Measurements from ENCODE around the gene PHC2.
A peak's percentile ranks its signal among the peaks of the same experiment; 100 is the strongest.

PHC2 gene

DNA sequence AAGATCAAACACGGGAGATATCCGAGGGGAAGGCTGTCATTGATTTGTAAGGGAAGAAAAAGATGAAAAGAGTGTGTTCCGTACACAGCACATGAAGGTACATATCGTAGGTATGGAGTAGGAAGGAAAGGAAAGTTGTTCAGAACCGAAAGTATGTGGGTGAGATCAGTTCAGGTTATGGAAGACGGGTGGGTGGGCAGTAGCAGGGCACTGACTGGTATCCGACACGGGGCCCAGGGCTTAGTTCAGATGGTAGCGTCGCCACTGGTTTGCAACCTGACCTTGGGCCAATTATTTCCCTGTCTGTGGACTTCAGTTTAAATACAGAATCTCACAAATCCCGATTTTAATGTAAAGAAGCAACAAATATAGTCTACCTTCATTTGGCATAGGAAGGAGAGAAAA is 82.2 kb downstream of the PHC2 start:
- DNase-seq, result no peak

DNA sequence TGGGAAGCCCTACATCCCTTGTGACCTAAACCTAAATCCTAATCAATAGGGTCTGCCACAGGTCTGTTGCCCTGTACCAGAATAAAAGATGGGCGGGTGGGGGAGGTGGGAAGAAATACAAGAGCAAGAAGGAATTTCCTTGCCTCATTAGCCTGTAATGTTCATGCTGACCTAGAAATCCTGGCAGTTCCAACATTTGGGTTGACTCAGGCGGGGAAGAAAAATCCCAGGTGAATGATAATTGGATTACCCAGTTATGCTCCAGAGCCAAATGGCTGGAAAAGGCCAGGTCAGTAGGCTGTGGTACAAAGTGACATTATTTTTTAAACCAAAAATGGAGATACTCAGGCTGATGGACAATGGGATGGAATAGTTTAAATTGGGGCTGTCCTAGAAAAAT is 82.7 kb downstream of the PHC2 start:
- DNase-seq, result no peak

DNA sequence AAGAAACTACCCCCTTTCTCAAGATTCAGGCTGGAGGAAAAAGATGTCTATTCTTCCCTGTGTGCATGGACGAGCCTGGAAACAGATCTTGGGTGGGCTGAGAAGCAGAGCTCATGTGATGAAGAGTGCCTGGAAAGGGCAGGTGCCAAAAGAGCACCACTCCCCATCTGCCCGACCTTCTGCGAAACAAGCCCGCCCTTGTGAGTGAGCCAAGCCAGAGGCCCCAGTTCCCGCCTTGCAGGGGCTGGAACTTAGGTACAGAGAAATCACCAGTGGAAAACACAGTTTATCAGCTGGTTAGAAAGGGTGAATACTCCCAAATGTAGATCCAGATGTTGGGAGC is 83.3 kb downstream of the PHC2 start:
- no peak for DNase-seq

DNA sequence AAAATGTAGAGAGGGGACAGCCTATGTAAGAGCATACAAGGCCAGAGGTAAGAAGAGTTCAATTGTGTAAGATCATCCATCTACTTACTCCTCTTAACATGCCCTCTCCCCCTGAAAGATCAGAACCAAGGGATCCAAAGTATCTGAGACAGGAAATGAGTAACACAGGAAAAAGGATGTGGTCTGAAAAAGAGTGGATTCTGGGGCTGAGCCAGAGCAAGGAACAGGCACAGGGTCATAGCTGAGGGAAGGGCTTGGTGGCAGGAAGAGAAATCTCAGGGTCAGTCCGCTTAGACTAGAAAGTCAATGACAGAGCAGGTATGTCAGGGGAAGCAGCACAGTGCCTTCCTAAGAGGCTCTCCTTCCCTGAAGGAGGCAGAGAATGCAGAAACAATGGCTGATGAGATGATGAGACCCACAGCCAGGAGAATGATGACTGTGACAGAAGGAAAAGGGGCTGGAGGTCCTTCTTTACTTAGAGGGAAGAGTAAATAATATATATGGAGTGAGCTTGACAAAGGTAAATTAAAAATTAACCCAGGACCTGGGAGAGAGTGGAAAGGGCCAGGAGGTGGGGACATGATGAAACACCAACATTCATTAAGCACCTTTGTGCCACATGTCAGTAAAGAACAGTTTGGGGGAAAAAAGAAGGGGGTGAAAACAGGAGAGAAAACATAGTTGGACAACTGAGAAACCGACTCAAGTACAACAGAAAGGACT is 83.8 kb downstream of the PHC2 start:
- DNase-seq, result no peak

DNA sequence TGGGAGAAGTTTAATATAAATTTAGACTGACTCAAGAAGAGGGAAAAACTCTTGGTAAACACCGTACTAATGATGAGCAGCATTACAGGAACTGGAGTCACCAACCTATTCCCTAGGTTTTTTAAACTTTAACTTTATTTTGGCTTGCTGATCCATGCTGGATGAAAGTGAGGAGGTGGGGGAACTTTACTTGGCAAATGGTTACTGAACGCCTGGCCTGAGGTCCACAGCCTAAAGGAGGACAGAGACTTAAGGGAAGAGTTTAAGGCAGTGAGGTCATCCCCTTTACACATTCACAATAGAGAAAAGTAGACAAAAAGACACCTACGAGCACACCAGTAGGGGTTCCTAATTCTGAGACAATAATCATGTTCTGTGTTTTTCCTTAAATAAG is 84.4 kb downstream of the PHC2 start:
- no peak for DNase-seq

DNA sequence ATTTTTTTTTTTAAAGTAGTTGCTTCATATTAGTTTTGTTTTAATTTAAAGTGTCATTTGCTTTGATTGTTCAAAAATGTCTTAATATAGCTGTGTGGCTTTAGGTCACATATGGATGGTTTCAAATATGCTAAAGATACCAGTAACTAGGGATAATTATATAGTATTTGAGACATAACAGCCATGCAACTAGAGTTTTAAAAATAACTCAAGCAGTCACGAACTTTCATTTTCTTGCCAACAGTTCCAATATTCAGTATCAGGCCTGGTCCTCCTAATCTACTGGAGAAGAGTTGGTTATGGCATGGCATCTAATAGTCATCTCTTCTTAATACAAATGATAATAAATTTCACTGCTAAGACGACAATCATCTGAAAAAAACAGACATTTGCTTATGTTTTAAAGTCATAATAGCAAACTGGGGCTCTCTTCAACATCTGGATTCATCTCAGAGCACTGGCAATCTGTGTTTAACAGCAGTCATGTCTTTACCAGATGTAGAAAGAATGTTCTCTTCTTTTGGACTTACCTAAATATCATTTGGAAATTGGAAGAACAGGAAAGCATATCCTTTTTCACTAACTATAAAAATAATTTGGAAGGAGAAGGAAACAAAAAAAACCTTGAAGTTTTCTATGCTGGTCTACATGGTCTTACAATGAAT is 85.9 kb downstream of the PHC2 start:
- DNase-seq, result no peak

DNA sequence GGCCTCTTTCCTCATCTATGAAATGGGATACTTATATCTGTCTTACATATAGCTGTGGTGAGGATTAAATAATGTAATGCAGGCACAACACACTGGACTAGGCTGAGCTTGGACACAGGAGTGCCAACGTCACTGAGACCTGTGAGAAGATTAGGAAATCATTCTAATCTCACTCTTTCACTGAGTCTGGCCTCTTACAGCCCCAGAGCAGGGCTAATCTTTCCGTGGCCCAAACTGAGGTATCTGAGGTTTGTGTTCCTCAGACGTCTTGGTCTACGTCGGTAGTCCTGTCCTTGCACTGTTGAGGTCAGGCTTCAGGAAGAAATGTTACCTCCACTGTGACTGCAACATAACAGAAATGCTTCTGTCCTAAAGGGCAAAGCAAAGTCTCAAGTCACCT is 87.4 kb downstream of the PHC2 start:
- DNase-seq, result no peak

DNA sequence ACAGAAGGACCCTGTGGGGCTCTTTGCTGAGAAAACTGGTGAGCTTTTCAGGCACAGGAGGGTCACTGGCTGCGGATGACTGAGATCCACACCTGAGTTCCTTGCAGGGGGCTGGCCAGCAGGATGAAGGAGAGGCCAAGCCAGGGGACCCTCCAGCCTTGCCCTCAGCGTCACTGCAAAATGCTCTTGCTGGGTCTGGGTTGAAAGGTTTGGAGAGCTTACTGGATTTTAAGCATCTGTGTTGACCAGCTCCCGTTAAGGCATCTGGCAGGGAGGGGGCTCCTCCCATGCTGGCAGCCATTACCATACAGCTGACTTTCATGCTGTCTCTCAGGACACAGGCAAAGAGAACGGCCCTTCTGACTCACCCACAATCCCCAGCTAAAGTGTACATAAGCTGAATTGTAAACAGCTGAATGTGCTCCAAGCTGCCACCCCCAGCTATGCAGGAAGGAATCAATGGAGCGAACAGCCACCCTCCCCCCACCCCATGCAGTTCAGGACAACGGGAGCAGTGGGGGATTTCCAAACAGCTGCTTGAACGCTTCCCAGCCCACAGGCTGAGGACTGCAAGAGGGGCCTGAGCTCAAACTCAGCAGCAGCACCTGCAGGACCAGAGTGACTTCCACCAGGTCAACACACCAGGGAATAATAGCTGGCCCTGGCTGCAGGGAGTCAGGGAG is 88.7 kb downstream of the PHC2 start:
- peak; percentile 90 for DNase-seq

DNA sequence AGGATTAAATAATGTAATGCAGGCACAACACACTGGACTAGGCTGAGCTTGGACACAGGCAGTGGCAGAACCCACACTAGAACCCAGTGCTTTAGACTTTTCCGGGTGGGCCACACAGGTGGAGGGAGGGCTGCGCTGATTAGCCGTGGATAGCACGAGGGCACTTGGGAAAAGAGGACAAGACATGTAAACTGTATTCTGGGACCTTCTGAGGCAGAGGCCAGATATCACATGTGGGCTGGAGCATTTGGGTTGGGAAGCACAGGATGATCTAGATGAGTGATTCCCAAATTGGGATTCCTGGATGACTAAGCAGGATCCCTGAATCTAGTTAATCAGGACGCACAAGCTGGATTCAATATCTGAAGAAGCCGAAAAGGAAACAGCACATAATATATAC is 89.7 kb downstream of the PHC2 start:
- no peak for DNase-seq

DNA sequence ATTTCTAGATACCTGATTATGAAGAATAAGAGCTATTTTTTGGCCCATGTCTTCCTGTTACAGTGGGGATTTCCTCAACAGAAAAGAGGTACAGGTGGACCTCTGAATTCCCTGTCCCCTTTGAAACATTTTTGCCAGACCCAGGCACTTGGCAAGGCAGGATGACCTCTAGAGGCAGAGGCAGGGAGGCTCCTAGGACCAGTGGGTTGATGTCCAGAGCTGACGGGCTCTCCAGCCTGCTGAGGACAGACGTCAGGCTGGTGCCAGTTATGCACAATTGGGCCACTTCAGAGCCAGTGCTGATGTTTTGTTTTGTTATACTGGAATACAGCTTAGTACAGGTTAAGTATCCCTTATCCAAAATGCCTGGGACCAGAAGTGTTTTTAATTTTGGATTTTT is 91.5 kb downstream of the PHC2 start:
- DNase-seq, result no peak

DNA sequence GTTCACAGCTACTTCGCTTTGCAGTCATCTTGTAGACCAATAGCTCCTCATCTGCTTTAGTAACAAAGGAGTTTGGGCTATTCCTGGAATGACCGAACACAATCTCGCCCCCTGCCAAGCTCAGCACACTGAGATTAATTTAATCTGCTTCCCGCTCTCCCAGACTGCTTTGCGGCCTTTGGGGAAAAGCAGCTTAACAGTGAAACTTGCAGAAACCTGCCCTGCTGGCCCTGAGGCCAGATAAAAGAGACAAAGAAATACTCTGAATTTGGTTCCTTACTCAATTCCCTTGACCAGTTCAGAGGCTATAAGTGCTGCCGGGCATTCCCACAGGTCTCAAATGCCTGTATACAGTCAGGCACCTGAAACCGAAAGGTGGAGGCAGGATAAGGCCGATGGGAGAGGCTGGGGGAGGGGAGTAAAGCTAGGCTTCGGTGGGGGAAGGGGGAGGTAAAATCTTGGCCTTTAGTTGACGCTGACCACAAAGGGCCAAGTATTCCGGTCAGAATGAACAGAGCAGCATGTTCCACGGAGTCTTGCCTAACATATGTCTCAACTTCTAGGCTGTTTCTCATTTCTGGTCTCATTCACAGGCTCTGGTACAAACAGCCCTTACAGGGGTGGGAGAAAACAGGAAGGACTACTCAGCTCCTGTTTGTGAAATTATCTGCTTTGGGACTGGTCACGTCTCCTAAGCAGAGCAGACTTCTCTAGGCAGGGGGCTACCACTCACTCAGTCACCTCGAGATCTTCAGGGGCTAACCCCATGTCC is 92.3 kb downstream of the PHC2 start:
- no peak for DNase-seq

DNA sequence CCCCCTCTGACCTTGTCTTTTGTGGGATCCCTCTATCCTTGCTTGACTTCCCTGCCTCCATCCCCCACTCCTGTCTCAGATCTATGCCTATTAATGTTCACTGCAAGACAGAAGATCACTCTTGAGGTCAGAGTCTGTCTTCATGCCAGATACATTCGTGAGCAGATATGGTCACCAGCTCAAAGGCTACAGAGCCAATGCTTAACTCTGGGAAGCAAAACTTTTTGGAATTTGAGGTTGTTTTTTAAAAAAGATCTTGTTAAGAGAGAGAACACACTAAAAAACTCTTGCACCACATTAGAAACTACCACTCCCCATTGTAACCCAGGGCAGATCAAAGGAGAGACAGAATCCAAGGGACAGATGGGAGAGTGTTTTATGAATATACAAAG is 92.9 kb downstream of the PHC2 start:
- no peak for DNase-seq

DNA sequence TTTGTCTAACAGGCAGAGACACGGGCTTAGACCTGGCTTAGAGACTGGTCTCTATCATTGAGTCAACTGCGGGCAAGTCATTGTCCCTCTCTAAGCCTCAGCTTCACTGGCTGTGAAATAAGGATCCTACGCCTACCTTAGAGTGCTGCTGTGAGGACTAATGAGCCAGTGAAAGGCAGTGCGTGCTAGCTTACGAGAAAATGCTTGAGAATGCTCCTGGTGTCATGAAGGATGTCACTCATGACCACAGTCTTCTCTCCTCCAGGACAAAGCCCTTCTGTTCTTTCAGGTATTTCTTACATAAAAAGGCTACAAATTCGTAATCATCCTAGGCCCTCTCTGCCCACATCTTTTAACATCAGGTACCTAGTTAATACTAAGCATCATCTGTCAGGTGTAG is 93.5 kb downstream of the PHC2 start:
- DNase-seq, result no peak

DNA sequence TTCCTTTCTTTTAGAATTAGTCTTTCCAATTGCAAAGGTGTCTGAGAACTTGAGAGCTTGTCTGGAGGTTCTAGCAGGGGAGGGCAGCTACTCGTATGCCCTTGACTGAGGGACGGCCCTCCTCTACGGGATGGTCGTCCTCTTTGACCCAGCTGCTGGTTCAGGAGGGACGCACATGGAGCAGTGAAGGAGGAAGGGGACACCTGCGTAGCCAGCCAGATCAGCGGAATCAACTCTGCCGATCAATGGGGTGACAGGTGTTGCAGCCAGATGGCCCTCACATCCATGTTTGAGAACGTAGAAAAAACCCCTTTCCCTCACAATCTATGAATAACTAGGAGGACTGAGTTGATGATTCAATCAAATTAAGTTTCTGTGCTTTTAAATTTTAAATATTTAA is 94.3 kb downstream of the PHC2 start:
- DNase-seq, result no peak

DNA sequence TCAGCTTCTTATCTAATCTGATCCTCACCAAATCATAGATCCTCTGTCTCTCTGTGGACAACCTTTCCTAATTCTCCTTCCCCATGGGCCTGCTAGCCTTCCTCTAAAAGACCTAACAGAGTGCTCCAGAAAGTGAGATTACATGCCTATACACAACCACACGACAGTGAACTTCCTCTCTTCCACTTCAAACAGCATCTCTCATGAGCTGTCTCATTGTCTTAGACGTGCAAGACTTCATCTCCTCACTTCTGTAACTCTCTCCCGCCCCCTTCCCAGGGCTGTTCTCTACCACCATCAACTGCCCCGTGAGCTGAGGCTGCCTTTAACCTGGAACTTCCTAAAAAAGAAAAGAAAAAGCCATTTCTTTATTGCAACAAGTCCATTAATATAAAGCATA is 95.9 kb downstream of the PHC2 start:
- no peak for DNase-seq

DNA sequence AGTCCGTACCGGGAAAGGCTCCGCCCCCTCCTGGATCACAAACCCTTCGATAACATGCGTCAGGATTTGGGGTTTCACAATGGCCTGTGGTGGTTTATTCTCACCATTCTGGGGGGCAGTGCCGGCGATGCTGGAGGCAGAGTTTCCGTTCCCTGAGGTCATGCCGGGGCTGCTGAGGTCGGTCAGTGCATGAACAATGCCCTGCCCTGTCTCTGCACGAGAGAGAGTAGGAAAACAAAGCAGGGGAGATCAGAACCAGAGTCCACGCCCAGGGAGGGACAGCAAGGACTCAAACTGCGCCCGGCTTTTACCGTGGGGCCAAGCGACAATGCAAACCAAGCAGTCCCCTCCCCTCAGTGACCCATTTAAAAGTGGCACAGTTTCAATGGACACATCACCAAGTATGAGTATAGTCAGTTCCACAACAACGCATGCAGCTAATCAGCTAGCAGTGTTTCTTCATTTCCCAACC is 96.8 kb downstream of the PHC2 start:
- no peak for DNase-seq

DNA sequence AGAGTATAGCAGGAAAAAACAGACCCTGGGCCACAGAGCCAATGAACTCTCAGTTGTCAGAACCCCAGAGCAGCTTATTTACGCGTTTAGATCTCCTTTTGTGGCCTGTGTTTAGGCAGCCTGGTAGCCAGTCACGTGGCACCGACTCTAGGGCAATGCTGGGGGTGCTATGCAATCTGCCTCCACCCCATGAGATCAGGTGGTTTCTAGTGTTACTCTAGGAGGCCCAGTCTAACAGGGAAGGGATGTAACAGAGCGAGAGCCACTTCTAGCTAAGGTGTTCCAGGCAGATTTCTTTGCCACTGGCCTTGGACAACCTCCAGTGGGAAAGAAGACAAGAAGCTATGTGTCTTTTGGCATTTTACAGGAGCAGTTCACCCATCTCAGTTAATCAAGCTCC is 98.0 kb downstream of the PHC2 start:
- DNase-seq, result no peak

DNA sequence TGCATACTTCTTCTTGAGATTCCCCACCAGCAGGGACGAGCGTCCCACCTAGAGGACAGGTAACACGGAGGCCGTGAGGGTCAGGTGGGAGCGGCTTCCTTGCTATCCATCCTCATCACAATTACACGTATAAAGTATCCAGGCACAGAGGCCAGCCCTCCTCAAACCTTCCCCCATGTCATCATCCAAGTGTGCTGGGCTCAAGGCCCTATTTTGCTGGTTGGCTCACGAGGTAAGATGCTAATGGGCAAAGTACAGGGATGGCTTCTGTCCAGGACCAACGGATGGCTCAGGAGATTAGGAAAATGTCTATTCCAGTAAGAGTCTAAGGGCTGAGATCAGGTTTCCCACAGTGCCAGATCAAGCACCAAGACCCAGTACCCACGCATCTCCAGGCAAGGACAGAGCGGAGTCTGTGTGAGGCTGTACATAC is 98.5 kb downstream of the PHC2 start:
- DNase-seq, result no peak

DNA sequence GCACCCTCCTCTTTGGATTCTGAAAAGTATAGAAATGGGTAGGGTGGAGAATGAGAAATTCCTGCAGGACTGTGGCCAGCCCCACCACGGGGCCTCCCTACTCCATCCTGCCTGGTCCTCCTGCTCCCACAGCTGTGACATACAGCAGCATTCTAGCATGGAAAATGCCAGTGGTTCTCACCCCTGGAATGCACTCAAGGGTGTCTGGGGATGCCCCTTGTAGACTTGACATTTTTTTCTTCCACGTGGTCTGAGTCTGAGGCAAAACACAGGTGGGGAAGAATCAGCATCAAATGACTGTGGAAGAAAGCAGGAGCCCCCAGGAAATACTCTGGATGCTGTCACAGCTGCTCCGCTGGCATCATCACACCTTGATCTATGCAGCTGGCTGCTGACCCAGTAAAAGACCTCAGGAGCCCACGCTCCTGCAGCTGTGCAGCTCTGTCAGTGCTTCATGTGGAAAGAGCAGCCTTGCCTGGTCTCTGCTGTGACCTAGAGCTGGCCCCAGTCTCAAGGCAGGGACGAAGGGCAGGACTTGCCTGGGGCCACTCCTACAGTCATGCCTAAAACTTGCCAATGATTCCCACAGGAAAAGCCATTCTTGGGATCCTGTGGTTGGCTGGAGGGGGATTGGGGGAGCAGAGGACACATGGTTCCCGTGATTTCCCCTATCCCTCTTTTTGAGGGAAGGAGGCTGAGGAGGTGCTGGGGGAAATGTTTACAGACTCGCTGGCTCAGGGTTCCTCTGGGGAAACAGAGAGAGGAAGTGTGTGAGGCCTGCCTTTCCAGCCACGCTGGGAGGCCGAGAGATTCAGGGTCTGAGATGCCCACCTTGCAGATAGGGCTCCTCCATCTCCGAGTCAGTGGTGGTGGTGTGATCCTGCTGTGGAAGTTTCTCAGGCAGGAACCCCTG is 99.2 kb downstream of the PHC2 start:
- DNase-seq, result no peak

DNA sequence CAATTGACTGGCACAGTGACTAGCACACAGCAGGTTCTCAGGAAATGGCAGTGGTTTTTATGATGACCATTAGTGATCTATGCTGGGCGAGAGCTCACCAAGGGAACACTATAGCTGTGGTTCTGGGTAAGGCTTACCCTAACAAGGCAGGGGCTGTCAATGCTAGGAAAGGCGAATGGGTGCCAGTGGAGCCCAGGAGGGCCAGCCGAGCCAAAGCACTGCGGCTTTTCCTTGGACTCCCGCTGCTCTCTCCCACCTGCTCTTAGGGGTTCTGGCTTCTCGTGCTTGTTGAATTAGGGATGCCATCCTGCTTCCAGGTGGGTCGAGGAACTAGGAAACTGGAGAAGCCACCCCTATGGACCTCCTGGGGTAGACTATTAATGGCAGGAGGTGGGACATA is 100.0 kb downstream of the PHC2 start:
- no peak for DNase-seq

DNA sequence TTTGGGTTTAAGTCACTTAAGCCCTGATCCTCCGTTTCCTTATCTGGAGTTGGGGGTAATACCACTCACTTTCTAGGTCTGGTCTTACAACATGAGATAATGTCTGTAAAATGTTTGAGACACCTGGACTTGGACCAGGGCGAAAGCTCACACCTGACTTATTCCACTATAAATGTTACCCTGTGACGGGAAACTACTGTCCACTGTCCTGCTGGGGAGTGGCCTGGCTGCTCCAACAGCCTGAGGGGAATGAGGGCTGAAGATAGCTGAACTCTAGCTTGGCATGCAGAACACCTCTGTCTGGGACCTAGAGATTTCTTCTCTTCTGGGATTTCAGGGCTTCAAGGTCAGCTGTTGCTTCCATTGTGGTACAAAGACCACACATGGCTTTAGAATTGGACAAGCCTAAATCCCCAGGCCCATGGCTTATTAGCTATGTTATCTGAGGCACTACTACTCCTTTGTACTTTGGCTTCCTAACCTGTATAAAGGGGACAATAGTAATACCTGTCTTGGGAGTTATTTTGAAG is 100.5 kb downstream of the PHC2 start:
- DNase-seq, result no peak

DNA sequence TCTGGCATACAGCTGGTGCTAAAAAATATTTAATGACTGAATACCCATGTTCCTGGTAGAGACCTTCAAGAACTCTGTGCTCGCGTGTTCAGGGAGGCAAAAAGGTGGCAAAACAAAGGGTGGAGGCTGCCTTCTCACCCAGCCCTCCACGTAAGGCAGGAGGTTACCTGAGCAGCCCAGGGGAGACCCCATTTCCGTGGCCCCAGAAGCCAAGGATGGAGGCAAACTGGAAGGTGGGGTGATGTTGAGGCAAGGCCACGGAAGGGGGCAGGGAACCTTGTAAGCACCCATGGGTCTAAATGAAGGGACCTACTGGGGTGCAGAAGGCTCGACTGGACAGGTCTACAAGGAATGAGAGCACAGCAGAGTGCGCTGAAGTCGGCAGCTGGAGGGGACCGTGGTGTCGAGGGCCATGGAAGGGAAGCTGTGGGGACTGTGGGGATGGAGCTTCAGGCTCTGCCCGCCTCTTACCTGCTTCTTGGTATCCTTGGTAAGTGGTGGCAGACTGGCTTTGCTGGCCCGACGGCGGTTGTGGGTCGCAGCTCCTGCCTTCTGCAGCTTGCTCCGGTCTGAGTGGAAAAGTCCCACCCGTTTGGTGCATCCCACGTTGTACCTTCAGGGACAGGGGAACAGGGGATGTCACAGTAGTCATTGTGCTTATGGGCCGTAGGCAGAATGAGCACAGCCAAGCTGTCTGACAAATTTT is 101.1 kb downstream of the PHC2 start:
- DNase-seq, result no peak
